Omental fat pad (tissue), 4 donors: ENCODE data around the gene BHMT. TPM values are rescaled to one million over a fixed set of nuclear protein-coding genes. Genes with fewer than 3 reads are reported as not detected.

Source experiments
- ATAC-seq: fragments of 150-250 bp; one replicate; pipeline ENCODE4 v1.9.1; 2016; ENCODE audit warnings: mild to moderate bottlenecking, moderate library complexity; ENCODE audit not compliant: low FRiP score
- DNase-seq: peaks from one replicate; pipeline ENCODE4 v3.0.0-alpha.2; 2019; ENCODE audit warnings: low spot score
- CTCF ChIP-seq, 3 donors: fragments of 450-650 bp; IDR thresholded peaks; one replicate each; pipeline ENCODE4 v1.5.1; 2016 to 2017; ENCODE audit warnings: antibody characterized with exemption in 3 of 3, mild to moderate bottlenecking in 3 of 3, moderate library complexity in 2 of 3
- total RNA-seq, 4 donors: library from RNA; depleted of rRNA; stranded (reverse); fragments of >200 nt; gene quantifications; one replicate each; pipeline ENCODE4 v1.1.0, GENCODE V29; 2016

The BHMT gene
- total RNA-seq: 1 to 10 TPM in 3 of 4 donors, under 1 TPM in 1; 0.28 to 3.8 (median 2.4) TPM

GRCh38 chr5:79111387-79111959, at the start of gene BHMT:
Gene BHMT, plus strand, starts transcription at chr5:79111809. Its CDS starts 77 bp downstream, at chr5:79111886.
- TF ChIP-seq CTCF (IDR thresholded peaks at IDR 0.05): no peak
- no peak for DNase-seq
- peak; percentile 62 for ATAC-seq

GRCh38 chr5:79062436-79062835, 49.2 kb upstream of the BHMT start:
- TF ChIP-seq CTCF (IDR thresholded peaks at IDR 0.05): no peak
- DNase-seq (no peak), ATAC-seq (no peak)

GRCh38 chr5:79069488-79070349, 41.9 kb upstream of the BHMT start, which contains the start of the genes BHMT2 and DMGDH:
Gene BHMT2, plus strand, starts transcription at chr5:79069767. Its CDS starts 16 bp downstream, at chr5:79069783.
Gene DMGDH, minus strand, starts transcription at chr5:79069674. Its CDS starts 54 bp downstream, at chr5:79069620.
- no peak for DNase-seq
- no peak for TF ChIP-seq CTCF (IDR thresholded peaks at IDR 0.05)
- peak; percentile 87 for ATAC-seq

- ATAC-seq (peak; percentile 22), DNase-seq (no peak)
- TF ChIP-seq CTCF (IDR thresholded peaks at IDR 0.05): no peak
These were observed 41.3 kb upstream of the BHMT start for GRCh38 chr5:79070350-79070667.

GRCh38 chr5:79074641-79075040, 37.0 kb upstream of the BHMT start:
- no peak for TF ChIP-seq CTCF (IDR thresholded peaks at IDR 0.05)
- no peak for DNase-seq
- no peak for ATAC-seq

- TF ChIP-seq CTCF (IDR thresholded peaks at IDR 0.05): no peak
- DNase-seq (no peak), ATAC-seq (no peak)
These were observed 35.8 kb upstream of the BHMT start for GRCh38 chr5:79075646-79076426.
